HG02885 (cell line): ENCODE measurements around the gene TUBA1A.
"Not testable (repeated sequence)": the region's sequence is repeated elsewhere in the genome, so short reads cannot be mapped to it uniquely, and the experiment has no call there.

Experiments
- ATAC-seq: cut with Tn5 transposase; IDR thresholded peaks from one replicate; pipeline ENCODE4 v1.9.1; 2021; ENCODE audit warnings: mild to moderate bottlenecking; ENCODE audit not compliant: unreplicated experiment, poor library complexity

Gene TUBA1A

GRCh38 chr12:49188916-49189367 is at the start of gene TUBA1A:
TUBA1A (minus strand) TSS chr12:49189080; CDS start chr12:49188979, 101 bp downstream.
- peak; percentile 91 for ATAC-seq

- no peak for ATAC-seq
These were observed 47.5 kb upstream of the TUBA1A start for GRCh38 chr12:49236423-49236822.

- ATAC-seq = no peak
These were observed 45.1 kb upstream of the TUBA1A start for GRCh38 chr12:49233842-49234526.

- no peak for ATAC-seq
These were observed 44.3 kb upstream of the TUBA1A start for GRCh38 chr12:49232940-49233841.

- no peak for ATAC-seq
These were observed 43.2 kb upstream of the TUBA1A start for GRCh38 chr12:49231878-49232655.

GRCh38 chr12:49230805-49231194 is 41.9 kb upstream of the TUBA1A start:
- ATAC-seq = no peak

GRCh38 chr12:49230176-49230804 is 41.4 kb upstream of the TUBA1A start:
- ATAC-seq = no peak

- ATAC-seq = no peak
These were observed 39.8 kb upstream of the TUBA1A start for GRCh38 chr12:49228653-49229052.

- ATAC-seq = no peak
These were observed 38.8 kb upstream of the TUBA1A start for GRCh38 chr12:49227713-49228112.

- no peak for ATAC-seq
These were observed 36.8 kb upstream of the TUBA1A start for GRCh38 chr12:49225576-49226166.

- ATAC-seq = no peak
These were observed 34.9 kb upstream of the TUBA1A start for GRCh38 chr12:49223590-49224369.

- ATAC-seq = no peak
These were observed 34.2 kb upstream of the TUBA1A start for GRCh38 chr12:49223122-49223521.

- no peak for ATAC-seq
These were observed 32.1 kb upstream of the TUBA1A start for GRCh38 chr12:49220972-49221371.

- ATAC-seq = no peak
These were observed 30.6 kb upstream of the TUBA1A start for GRCh38 chr12:49219417-49220026.

GRCh38 chr12:49212572-49212971 is 23.7 kb upstream of the TUBA1A start:
- ATAC-seq = no peak

- not testable (repeated sequence) for ATAC-seq
These were observed 21.8 kb upstream of the TUBA1A start for GRCh38 chr12:49210703-49211102.

GRCh38 chr12:49208676-49209075 is 19.8 kb upstream of the TUBA1A start:
- no peak for ATAC-seq

GRCh38 chr12:49208146-49208545 is 19.3 kb upstream of the TUBA1A start:
- ATAC-seq = no peak

- no peak for ATAC-seq
These were observed 17.5 kb upstream of the TUBA1A start for GRCh38 chr12:49206389-49206788.
